Measurements from ENCODE around the gene NBEA.

DNA sequence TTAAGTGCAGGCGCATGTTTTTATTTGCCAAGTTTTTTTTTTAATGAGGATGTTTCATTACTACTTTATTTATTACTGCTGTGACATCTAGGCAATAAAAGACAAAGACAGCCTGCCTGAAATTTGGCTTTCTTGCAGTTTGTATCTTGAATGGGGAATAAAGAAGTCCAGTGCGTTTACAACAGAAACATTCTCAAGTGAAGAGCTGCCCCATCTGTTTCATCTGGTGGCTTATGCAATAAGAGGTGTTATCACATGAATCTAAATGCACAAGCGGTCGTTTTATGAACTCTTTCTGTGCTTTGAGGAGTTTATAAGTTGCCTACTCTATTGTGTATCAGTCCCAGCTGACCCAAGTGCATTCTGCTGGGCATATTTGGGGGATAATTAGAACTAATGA is 547.0 kb downstream of the NBEA start:
- TF ChIP-seq SUZ12 (IDR thresholded peaks at IDR 0.05; ENCODE audit: extremely low read depth, insufficient read depth, insufficient read length) (no peak), YY1 (IDR thresholded peaks at IDR 0.05; ENCODE audit: insufficient read depth, insufficient read length) (no peak)

Measured in NT2/D1 (cell line).